ENCODE measurements around the gene CD81.
A peak's percentile ranks its signal among the peaks of the same experiment; 100 is the strongest.

Gene CD81

GRCh38 chr11:2378527-2379210 lies 1.6 kb downstream of the CD81 start:
- TF ChIP-seq BACH2 (CRISPR knock-in tag; IDR thresholded peaks at IDR 0.05; ENCODE audit: borderline replicate concordance) (no peak), TCF4 (CRISPR knock-in tag; IDR thresholded peaks at IDR 0.05; ENCODE audit: borderline replicate concordance) (peak; percentile 63)
- peak; percentile 62 for ATAC-seq

DNA sequence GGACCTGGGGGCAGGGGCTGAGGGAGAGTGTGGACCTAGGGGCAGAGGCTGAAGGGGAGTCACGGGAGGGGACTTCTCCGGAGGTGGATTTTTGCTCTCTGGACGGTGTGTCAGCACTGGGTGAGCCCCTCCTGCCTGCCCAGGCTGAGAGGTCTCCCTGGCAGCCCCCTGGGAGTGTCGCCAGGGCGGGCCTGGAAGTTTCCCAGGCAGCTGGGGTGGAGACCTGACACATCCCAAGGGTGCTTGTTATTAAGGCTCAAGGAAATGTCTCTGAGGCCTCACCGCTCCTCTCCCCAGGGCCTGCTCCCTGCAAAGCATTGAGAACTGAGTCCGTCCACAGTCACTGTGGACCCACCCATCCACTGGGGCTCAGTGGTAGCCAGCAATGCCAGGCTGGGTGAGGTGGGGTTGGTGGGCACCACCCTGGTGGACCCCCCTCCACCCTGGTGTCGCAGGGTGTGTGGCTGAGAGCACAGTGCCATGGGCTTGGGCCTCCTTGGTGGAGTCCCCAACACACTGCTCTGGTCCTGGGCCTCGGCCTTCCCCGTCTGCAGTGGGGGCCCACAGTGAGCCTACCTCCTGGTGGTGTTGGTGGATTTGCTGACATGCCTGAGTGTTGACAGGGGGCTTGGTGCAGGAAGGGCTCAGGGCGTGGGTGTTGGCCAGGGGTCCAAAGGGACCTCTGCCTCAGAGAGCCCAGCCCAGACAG lies 2.5 kb downstream of the CD81 start:
- no peak for ATAC-seq
- TF ChIP-seq, protein P1, sequence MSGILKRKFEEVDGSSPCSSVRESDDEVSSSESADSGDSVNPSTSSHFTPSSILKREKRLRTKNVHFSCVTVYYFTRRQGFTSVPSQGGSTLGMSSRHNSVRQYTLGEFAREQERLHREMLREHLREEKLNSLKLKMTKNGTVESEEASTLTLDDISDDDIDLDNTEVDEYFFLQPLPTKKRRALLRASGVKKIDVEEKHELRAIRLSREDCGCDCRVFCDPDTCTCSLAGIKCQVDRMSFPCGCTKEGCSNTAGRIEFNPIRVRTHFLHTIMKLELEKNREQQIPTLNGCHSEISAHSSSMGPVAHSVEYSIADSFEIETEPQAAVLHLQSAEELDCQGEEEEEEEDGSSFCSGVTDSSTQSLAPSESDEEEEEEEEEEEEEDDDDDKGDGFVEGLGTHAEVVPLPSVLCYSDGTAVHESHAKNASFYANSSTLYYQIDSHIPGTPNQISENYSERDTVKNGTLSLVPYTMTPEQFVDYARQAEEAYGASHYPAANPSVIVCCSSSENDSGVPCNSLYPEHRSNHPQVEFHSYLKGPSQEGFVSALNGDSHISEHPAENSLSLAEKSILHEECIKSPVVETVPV (CRISPR knock-in tag; IDR thresholded peaks at IDR 0.05) = no peak
- TF ChIP-seq CSDC2 (CRISPR knock-in tag; IDR thresholded peaks at IDR 0.05) (no peak), ARNTL (CRISPR knock-in tag; IDR thresholded peaks at IDR 0.05; ENCODE audit: borderline replicate concordance, low read depth) (no peak), ESRRG (CRISPR knock-in tag; IDR thresholded peaks at IDR 0.05) (no peak), TSHZ2 (CRISPR knock-in tag; IDR thresholded peaks at IDR 0.05) (no peak), PPARA (CRISPR knock-in tag; IDR thresholded peaks at IDR 0.05; ENCODE audit: borderline replicate concordance) (no peak), ZFP3 (CRISPR knock-in tag; IDR thresholded peaks at IDR 0.05) (no peak), ZNF70 (CRISPR knock-in tag; IDR thresholded peaks at IDR 0.05) (no peak), ZC3H10 (CRISPR knock-in tag; IDR thresholded peaks at IDR 0.05) (no peak), OSR1 (CRISPR knock-in tag; IDR thresholded peaks at IDR 0.05) (no peak), RARB (CRISPR knock-in tag; IDR thresholded peaks at IDR 0.05) (no peak), ZNF565 (CRISPR knock-in tag; conservative IDR thresholded peaks at IDR 0.05; ENCODE audit: low read depth) (no peak), SNAI2 (CRISPR knock-in tag; IDR thresholded peaks at IDR 0.05) (no peak)
- TF ChIP-seq, protein P2, sequence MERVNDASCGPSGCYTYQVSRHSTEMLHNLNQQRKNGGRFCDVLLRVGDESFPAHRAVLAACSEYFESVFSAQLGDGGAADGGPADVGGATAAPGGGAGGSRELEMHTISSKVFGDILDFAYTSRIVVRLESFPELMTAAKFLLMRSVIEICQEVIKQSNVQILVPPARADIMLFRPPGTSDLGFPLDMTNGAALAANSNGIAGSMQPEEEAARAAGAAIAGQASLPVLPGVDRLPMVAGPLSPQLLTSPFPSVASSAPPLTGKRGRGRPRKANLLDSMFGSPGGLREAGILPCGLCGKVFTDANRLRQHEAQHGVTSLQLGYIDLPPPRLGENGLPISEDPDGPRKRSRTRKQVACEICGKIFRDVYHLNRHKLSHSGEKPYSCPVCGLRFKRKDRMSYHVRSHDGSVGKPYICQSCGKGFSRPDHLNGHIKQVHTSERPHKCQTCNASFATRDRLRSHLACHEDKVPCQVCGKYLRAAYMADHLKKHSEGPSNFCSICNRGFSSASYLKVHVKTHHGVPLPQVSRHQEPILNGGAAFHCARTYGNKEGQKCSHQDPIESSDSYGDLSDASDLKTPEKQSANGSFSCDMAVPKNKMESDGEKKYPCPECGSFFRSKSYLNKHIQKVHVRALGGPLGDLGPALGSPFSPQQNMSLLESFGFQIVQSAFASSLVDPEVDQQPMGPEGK (CRISPR knock-in tag; IDR thresholded peaks at IDR 0.05; ENCODE audit: borderline replicate concordance) = no peak
- TF ChIP-seq, protein P3, sequence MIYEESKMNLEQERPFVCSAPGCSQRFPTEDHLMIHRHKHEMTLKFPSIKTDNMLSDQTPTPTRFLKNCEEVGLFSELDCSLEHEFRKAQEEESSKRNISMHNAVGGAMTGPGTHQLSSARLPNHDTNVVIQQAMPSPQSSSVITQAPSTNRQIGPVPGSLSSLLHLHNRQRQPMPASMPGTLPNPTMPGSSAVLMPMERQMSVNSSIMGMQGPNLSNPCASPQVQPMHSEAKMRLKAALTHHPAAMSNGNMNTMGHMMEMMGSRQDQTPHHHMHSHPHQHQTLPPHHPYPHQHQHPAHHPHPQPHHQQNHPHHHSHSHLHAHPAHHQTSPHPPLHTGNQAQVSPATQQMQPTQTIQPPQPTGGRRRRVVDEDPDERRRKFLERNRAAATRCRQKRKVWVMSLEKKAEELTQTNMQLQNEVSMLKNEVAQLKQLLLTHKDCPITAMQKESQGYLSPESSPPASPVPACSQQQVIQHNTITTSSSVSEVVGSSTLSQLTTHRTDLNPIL (CRISPR knock-in tag; IDR thresholded peaks at IDR 0.05; ENCODE audit: low read depth) = no peak

DNA sequence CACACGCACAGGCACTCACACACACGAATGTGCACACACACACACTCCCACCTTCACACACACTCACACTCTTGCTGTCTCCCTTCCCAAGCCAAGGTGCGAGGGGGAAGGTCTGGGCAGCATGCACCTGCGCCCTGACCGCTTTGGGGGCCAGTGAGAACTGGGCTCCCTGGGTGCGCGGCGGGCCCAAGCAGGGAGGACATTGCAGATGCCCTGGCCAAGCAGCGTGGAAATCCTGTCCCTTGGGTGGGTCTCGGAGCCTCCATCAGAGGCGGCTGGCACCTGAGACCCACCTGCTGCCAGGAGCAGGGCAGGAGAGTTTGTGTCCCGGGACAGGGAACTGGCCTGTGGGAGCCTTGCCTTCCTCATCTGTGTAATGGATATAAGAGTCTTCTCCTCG lies 3.3 kb downstream of the CD81 start:
- TF ChIP-seq ZFP3 (CRISPR knock-in tag; IDR thresholded peaks at IDR 0.05) = no peak
- TF ChIP-seq TCF4 (CRISPR knock-in tag; IDR thresholded peaks at IDR 0.05; ENCODE audit: borderline replicate concordance) = no peak
- TF ChIP-seq, protein P3 (CRISPR knock-in tag; IDR thresholded peaks at IDR 0.05; ENCODE audit: low read depth) = no peak
- no peak for TF ChIP-seq ARNTL (CRISPR knock-in tag; IDR thresholded peaks at IDR 0.05; ENCODE audit: borderline replicate concordance, low read depth)
- no peak for TF ChIP-seq GLIS3 (CRISPR knock-in tag; IDR thresholded peaks at IDR 0.05)
- no peak for TF ChIP-seq TSHZ2 (CRISPR knock-in tag; IDR thresholded peaks at IDR 0.05)
- no peak for ATAC-seq
